VCaP (cell line): ENCODE data around the gene SLC4A1.

Experiments used
- H3K27ac ChIP-seq: fragments of 450-650 bp; 2 replicates; pipeline ENCODE4 v1.5.1; 2017
- CTCF ChIP-seq: fragments of 450-650 bp; conservative IDR thresholded peaks from 2 replicates; pipeline ENCODE4 v1.5.1; 2017; ENCODE audit warnings: mild to moderate bottlenecking, moderate library complexity

The SLC4A1 gene

GRCh38 chr17:44263345-44263902 lies 4.5 kb downstream of the SLC4A1 start:
- no peak overlapping the region for H3K27ac ChIP-seq
- TF ChIP-seq CTCF, result no peak

GRCh38 chr17:44262654-44263225 lies 5.2 kb downstream of the SLC4A1 start:
- H3K27ac ChIP-seq, result no peak overlapping the region
- TF ChIP-seq CTCF, result no peak

- no peak for TF ChIP-seq CTCF
- H3K27ac ChIP-seq, result no peak overlapping the region
Measured at GRCh38 chr17:44260296-44260695, 7.6 kb downstream of the SLC4A1 start.

GRCh38 chr17:44258811-44259351 lies 9.1 kb downstream of the SLC4A1 start:
- H3K27ac ChIP-seq, result no peak overlapping the region
- no peak for TF ChIP-seq CTCF

- no peak overlapping the region for H3K27ac ChIP-seq
- TF ChIP-seq CTCF, result no peak
Measured at GRCh38 chr17:44257815-44258760, 9.8 kb downstream of the SLC4A1 start.

- no peak overlapping the region for H3K27ac ChIP-seq
- no peak for TF ChIP-seq CTCF
Measured at GRCh38 chr17:44256671-44257070, 11.3 kb downstream of the SLC4A1 start.

- no peak for TF ChIP-seq CTCF
- H3K27ac ChIP-seq, result no peak overlapping the region
Measured at GRCh38 chr17:44255915-44256314, 12.0 kb downstream of the SLC4A1 start.
